Liver (tissue), 9 donors: ENCODE data around the gene ZMYND19. TPM values are rescaled to one million over a fixed set of nuclear protein-coding genes. Genes with fewer than 3 reads are reported as not detected.

Experiments
- DNase-seq: peaks from one replicate; pipeline ENCODE4 v3.0.0-alpha.2; 2017; ENCODE audit warnings: low spot score
- H3K27ac ChIP-seq, 2 donors: one replicate each; pipeline ENCODE4 v1.7.0; 2013; ENCODE audit warnings: inconsistent platforms in 2 of 2, low read length in 2 of 2, control low read depth in 1 of 2, low read depth in 1 of 2, mild to moderate bottlenecking in 1 of 2
- H3K27me3 ChIP-seq, 4 donors: one replicate each; pipeline versions ENCODE4 v1.6.1 to v1.7.0; 2013; ENCODE audit warnings: low read length in 3 of 4, inconsistent platforms in 1 of 4, mild to moderate bottlenecking in 1 of 4, moderate library complexity in 1 of 4; ENCODE audit not compliant: control insufficient read depth in 4 of 4, insufficient read depth in 4 of 4
- H3K36me3 ChIP-seq, 4 donors: one replicate each; pipeline versions ENCODE4 v1.6.1 to v1.7.0; 2013; ENCODE audit warnings: low read length in 3 of 4, mild to moderate bottlenecking in 3 of 4, low read depth in 1 of 4, moderate library complexity in 1 of 4; ENCODE audit not compliant: control insufficient read depth in 4 of 4, insufficient read depth in 3 of 4
- H3K4me1 ChIP-seq, 4 donors: one replicate each; pipeline versions ENCODE4 v1.6.1 to v1.7.0; 2013; ENCODE audit warnings: low read length in 3 of 4, mild to moderate bottlenecking in 3 of 4, moderate library complexity in 1 of 4; ENCODE audit not compliant: control insufficient read depth in 4 of 4, insufficient read depth in 4 of 4
- H3K4me3 ChIP-seq, 3 donors: one replicate each; pipeline versions ENCODE4 v1.6.1 to v1.7.0; 2013; ENCODE audit warnings: low read length in 3 of 3, control low read depth in 1 of 3, low read depth in 1 of 3, mild to moderate bottlenecking in 1 of 3
- H3K9ac ChIP-seq, 2 donors: one replicate each; pipeline ENCODE4 v1.7.0; 2013; ENCODE audit warnings: low read length in 2 of 2, mild to moderate bottlenecking in 2 of 2, moderate library complexity in 2 of 2, control low read depth in 1 of 2, low read depth in 1 of 2
- H3K9me3 ChIP-seq, 4 donors: one replicate each; pipeline versions ENCODE4 v1.6.1 to v1.7.0; 2013; ENCODE audit warnings: low read length in 3 of 4; ENCODE audit not compliant: control insufficient read depth in 4 of 4
- ATF3 ChIP-seq: IDR thresholded peaks from 2 replicates; pipeline ENCODE4 v1.6.1; 2016; ENCODE audit warnings: antibody characterized with exemption
- CTCF ChIP-seq: fragments of 150-350 bp; IDR thresholded peaks from 2 replicates; pipeline ENCODE4 v1.5.1; 2017; ENCODE audit warnings: improper control_type of control experiment, low read depth, low read length; ENCODE audit not compliant: missing input control
- FOXA2 ChIP-seq: IDR thresholded peaks from 2 replicates; pipeline ENCODE4 v1.6.1; 2016; ENCODE audit warnings: antibody characterized with exemption
- GABPA ChIP-seq, 2 donors: IDR thresholded peaks in 1 of 2; conservative IDR thresholded peaks in 1 of 2; 2 replicates each; pipeline ENCODE4 v1.6.1; 2016; ENCODE audit warnings: antibody characterized with exemption in 2 of 2, mild to moderate bottlenecking in 1 of 2, moderate library complexity in 1 of 2
- HNF4A ChIP-seq, 2 donors: conservative IDR thresholded peaks; 2 replicates each; pipeline ENCODE4 v1.6.1; 2016; ENCODE audit warnings: antibody characterized with exemption in 2 of 2, mild to moderate bottlenecking in 2 of 2
- JUND ChIP-seq, 2 donors: IDR thresholded peaks; 2 replicates each; pipeline ENCODE4 v1.6.1; 2016; ENCODE audit warnings: antibody characterized with exemption in 2 of 2
- MAX ChIP-seq: IDR thresholded peaks from 2 replicates; pipeline ENCODE4 v1.6.1; 2016; ENCODE audit warnings: antibody characterized with exemption
- NR2F2 ChIP-seq: IDR thresholded peaks from 2 replicates; pipeline ENCODE4 v1.6.1; 2016; ENCODE audit warnings: antibody characterized with exemption
- RAD21 ChIP-seq, 2 donors: IDR thresholded peaks; 2 replicates each; pipeline ENCODE4 v1.6.1; 2016; ENCODE audit warnings: antibody characterized with exemption in 2 of 2, mild to moderate bottlenecking in 2 of 2
- REST ChIP-seq: IDR thresholded peaks from 2 replicates; pipeline ENCODE4 v1.6.1; 2016; ENCODE audit warnings: antibody characterized with exemption, mild to moderate bottlenecking
- RXRA ChIP-seq, 2 donors: IDR thresholded peaks; 2 replicates each; pipeline ENCODE4 v1.6.1; 2017 to 2018; ENCODE audit warnings: antibody characterized with exemption in 2 of 2, mild to moderate bottlenecking in 1 of 2
- SP1 ChIP-seq: IDR thresholded peaks from 2 replicates; pipeline ENCODE4 v1.6.1; 2018; ENCODE audit warnings: antibody characterized with exemption, mild to moderate bottlenecking
- TAF1 ChIP-seq: conservative IDR thresholded peaks from 2 replicates; pipeline ENCODE4 v1.6.1; 2016; ENCODE audit warnings: antibody characterized with exemption, mild to moderate bottlenecking
- YY1 ChIP-seq: IDR thresholded peaks from 2 replicates; pipeline ENCODE4 v1.6.1; 2016; ENCODE audit warnings: antibody characterized with exemption, mild to moderate bottlenecking
- ZBTB33 ChIP-seq: IDR thresholded peaks from 2 replicates; pipeline ENCODE4 v1.6.1; 2016; ENCODE audit warnings: antibody characterized with exemption
- WGBS: extraction: QIAGEN DNeasy Blood & Tissue Kit; methylation state at CpG from one replicate; pipeline ENCODE4 v1.1.7; 2013; 5-methylcytosine and 5-hydroxymethylcytosine counted together
- polyA plus RNA-seq, 2 donors: library from polyadenylated mRNA; stranded (reverse) in 1 of 2; unstranded in 1 of 2; fragments of 200-250 nt in 1 of 2; fragments of >200 nt in 1 of 2; fragmentation: Nextera tagmentation in 1 of 2; extraction: Ambion mirVana in 1 of 2; gene quantifications; one replicate each; pipeline versions ENCODE4 v1.2.1 to v1.2.3, GENCODE V29; 2013 to 2015
- total RNA-seq, 2 donors: library from RNA; depleted of rRNA; stranded (reverse); fragments of >200 nt; gene quantifications; one replicate each; pipeline ENCODE4 v1.2.3, GENCODE V29; 2014
- donor health status: healthy.
- donor health status: healthy.
- donor health status: healthy.
- donor health status: healthy.
- donor health status: healthy.

Gene ZMYND19
- total and polyA plus RNA-seq, 4 donors: 2.4 to 7.1 (median 7.0) TPM

GRCh38 chr9:137631345-137632229 lies 41.3 kb upstream of the ZMYND19 start:
- no peak overlapping the region for H3K9ac ChIP-seq
- H3K27ac ChIP-seq: no peak overlapping the region
- no peaks in the 10 kb centered on the region for H3K9me3 ChIP-seq
- no peak for DNase-seq
- no peaks in the 10 kb centered on the region for H3K27me3 ChIP-seq
- H3K4me1 ChIP-seq: peaks cover 2 to 40% (median 30%) of the 10 kb centered on the region in 4 donors
- WGBS: 82% methylated on average over 16 of the region's 16 CpGs
- no peak overlapping the region for H3K4me3 ChIP-seq
- H3K36me3 ChIP-seq: no peaks in the 10 kb centered on the region
- TF ChIP-seq FOXA2: no peak
- no peak for TF ChIP-seq REST
- TF ChIP-seq SP1: no peak
- TF ChIP-seq MAX: no peak
- TF ChIP-seq GABPA (IDR thresholded peaks at IDR 0.05 in 1 of 2, conservative IDR thresholded peaks at IDR 0.05 in 1 of 2): no peak
- TF ChIP-seq CTCF: no peak

- no peaks in the 10 kb centered on the region for H3K9me3 ChIP-seq
- no peak overlapping the region for H3K4me3 ChIP-seq
- H3K27me3 ChIP-seq: no peaks in the 10 kb centered on the region
- no peaks in the 10 kb centered on the region for H3K36me3 ChIP-seq
- peaks cover 2 to 40% (median 30%) of the 10 kb centered on the region in 4 donors for H3K4me1 ChIP-seq
- DNase-seq: no peak
- 73% methylated on average over 4 of the region's 4 CpGs for WGBS
- H3K9ac ChIP-seq: no peak overlapping the region
- H3K27ac ChIP-seq: peak overlapping the region; percentile 23 to 51
- TF ChIP-seq TAF1 (no peak), YY1 (no peak), NR2F2 (no peak), GABPA (IDR thresholded peaks at IDR 0.05 in 1 of 2, conservative IDR thresholded peaks at IDR 0.05 in 1 of 2) (no peak), RAD21 (IDR thresholded peaks at IDR 0.05) (no peak), SP1 (no peak), ZBTB33 (no peak), FOXA2 (no peak), ATF3 (no peak), REST (no peak), JUND (IDR thresholded peaks at IDR 0.05) (no peak), MAX (no peak), RXRA (IDR thresholded peaks at IDR 0.05) (no peak), HNF4A (conservative IDR thresholded peaks at IDR 0.05) (no peak), CTCF (no peak)
Observed at GRCh38 chr9:137630679-137631078, 40.4 kb upstream of the ZMYND19 start.
